Endodermal cell (in vitro differentiated cells): ENCODE data around the gene MACROD2. TPM values are rescaled to one million over a fixed set of nuclear protein-coding genes. Genes with fewer than 3 reads are reported as not detected.

ENCODE experiments used
- DNase-seq: peaks from one replicate; pipeline ENCODE4 v3.0.0-alpha.2; 2017
- H3K27ac ChIP-seq: 2 replicates; pipeline ENCODE4 v1.5.1; 2013; ENCODE audit warnings: mild to moderate bottlenecking, low read depth, low read length, moderate library complexity
- H3K27me3 ChIP-seq: 2 replicates; pipeline ENCODE4 v1.6.1; 2013; ENCODE audit warnings: mild to moderate bottlenecking, low read length, moderate library complexity; ENCODE audit not compliant: insufficient read depth, control insufficient read depth, poor library complexity, severe bottlenecking
- H3K36me3 ChIP-seq: 2 replicates; pipeline ENCODE4 v1.7.0; 2013; ENCODE audit warnings: mild to moderate bottlenecking, low read length, moderate library complexity; ENCODE audit not compliant: control insufficient read depth, insufficient read depth
- H3K4me1 ChIP-seq: one replicate; pipeline ENCODE4 v1.7.0; 2013; ENCODE audit warnings: low read length; ENCODE audit not compliant: control insufficient read depth, insufficient read depth
- H3K4me3 ChIP-seq: 2 replicates; pipeline ENCODE4 v1.5.1; 2013; ENCODE audit warnings: mild to moderate bottlenecking, low read length, moderate library complexity
- H3K9ac ChIP-seq: 2 replicates; pipeline ENCODE4 v1.6.1; 2013; ENCODE audit warnings: mild to moderate bottlenecking, low read length, moderate library complexity; ENCODE audit not compliant: poor library complexity, severe bottlenecking; ENCODE audit errors: extremely low read depth
- H3K9me3 ChIP-seq: 2 replicates; pipeline ENCODE4 v1.6.1; 2013; ENCODE audit warnings: mild to moderate bottlenecking, low read length, moderate library complexity; ENCODE audit not compliant: control insufficient read depth
- H3K27ac Mint-ChIP-seq: 2 replicates; pipeline ENCODE4 v1.8.0; 2020; ENCODE audit warnings: mixed read lengths
- H3K27me3 Mint-ChIP-seq: 2 replicates; pipeline ENCODE4 v1.8.0; 2021; ENCODE audit warnings: mild to moderate bottlenecking, mixed read lengths; ENCODE audit not compliant: insufficient read depth
- H3K36me3 Mint-ChIP-seq: 2 replicates; pipeline ENCODE4 v1.8.0; 2020; ENCODE audit warnings: low read depth, mixed read lengths
- H3K4me1 Mint-ChIP-seq: 2 replicates; pipeline ENCODE4 v1.8.0; 2020; ENCODE audit warnings: mixed read lengths
- H3K4me3 Mint-ChIP-seq: 2 replicates; pipeline ENCODE4 v1.8.0; 2020; ENCODE audit warnings: mild to moderate bottlenecking, moderate library complexity, mixed read lengths
- H3K9me3 Mint-ChIP-seq: 2 replicates; pipeline ENCODE4 v1.8.0; 2020; ENCODE audit warnings: mild to moderate bottlenecking, mixed read lengths
- CTCF ChIP-seq: fragments of 200-600 bp; sonication (generic); conservative IDR thresholded peaks from 2 replicates; pipeline ENCODE4 v1.5.0; 2021; ENCODE audit warnings: antibody characterized with exemption, mild to moderate bottlenecking
- WGBS, 2 experiments: methylation state at CpG; one replicate each; pipeline versions ENCODE4 v1.1.5 to v1.1.7; 2013; ENCODE audit warnings: missing lambda C conversion rate in 2 of 2, mixed read lengths in 1 of 2; ENCODE audit not compliant: insufficient coverage in 1 of 2, insufficient read length in 1 of 2; 5-methylcytosine and 5-hydroxymethylcytosine counted together
- total RNA-seq, 2 donors: library from RNA; stranded (reverse); fragmentation: NEBNext Ultra II Directional in 1 of 2; extraction: Animal tissue kit (Norgen Biotek cat#: 25700) in 1 of 2; gene quantifications; 2 replicates in 1 of 2; 3 replicates in 1 of 2; pipeline ENCODE4 v1.2.1, GENCODE V29; 2021

The MACROD2 gene
- total RNA-seq, 2 donors from 2014 or later = 2.3 to 4.8 TPM

GRCh38 chr20:15119852-15120487 is 1124.7 kb downstream of the MACROD2 start:
- Histone ChIP-seq H3K4me1 (no peaks in the 10 kb centered on the region), H3K36me3 (no peaks in the 10 kb centered on the region), H3K9me3 (no peaks in the 10 kb centered on the region), H3K9ac (no peak overlapping the region), H3K27me3 (no peaks in the 10 kb centered on the region), H3K27ac (no peak overlapping the region), H3K4me3 (no peak overlapping the region)
- H3K4me1 Mint-ChIP-seq = peaks cover 13% of the 10 kb centered on the region
- H3K27me3 Mint-ChIP-seq = no peaks in the 10 kb centered on the region
- no peaks in the 10 kb centered on the region for H3K36me3 Mint-ChIP-seq
- TF ChIP-seq CTCF = no peak
- H3K4me3 Mint-ChIP-seq = no peak overlapping the region
- no peak overlapping the region for H3K27ac Mint-ChIP-seq
- 94 to 100% methylated on average over 2 to 3 of the region's 4 CpGs for WGBS, 2 experiments
- no peak for DNase-seq
- H3K9me3 Mint-ChIP-seq = no peaks in the 10 kb centered on the region

GRCh38 chr20:15122613-15123012 is 1127.3 kb downstream of the MACROD2 start:
- H3K27me3 ChIP-seq = no peaks in the 10 kb centered on the region
- no peak for TF ChIP-seq CTCF
- Mint-ChIP-seq H3K36me3 (no peaks in the 10 kb centered on the region), H3K4me1 (peaks cover 13% of the 10 kb centered on the region), H3K27me3 (no peaks in the 10 kb centered on the region), H3K9me3 (no peaks in the 10 kb centered on the region), H3K4me3 (no peak overlapping the region), H3K27ac (no peak overlapping the region)
- WGBS, 2 experiments = 96% methylated on average over 1 of the region's 1 CpG; no CpG with 5 or more reads in 1 of the 2 experiments
- no peak overlapping the region for H3K4me3 ChIP-seq
- H3K9me3 ChIP-seq = no peaks in the 10 kb centered on the region
- H3K27ac ChIP-seq = no peak overlapping the region
- H3K9ac ChIP-seq = no peak overlapping the region
- no peaks in the 10 kb centered on the region for H3K4me1 ChIP-seq
- H3K36me3 ChIP-seq = no peaks in the 10 kb centered on the region
- DNase-seq = no peak

GRCh38 chr20:15131176-15131575 is 1135.9 kb downstream of the MACROD2 start:
- Histone ChIP-seq H3K4me1 (no peaks in the 10 kb centered on the region), H3K36me3 (no peaks in the 10 kb centered on the region), H3K4me3 (no peak overlapping the region), H3K27me3 (no peaks in the 10 kb centered on the region), H3K9ac (no peak overlapping the region), H3K9me3 (no peaks in the 10 kb centered on the region), H3K27ac (no peak overlapping the region)
- no peak for TF ChIP-seq CTCF
- Mint-ChIP-seq H3K9me3 (no peaks in the 10 kb centered on the region), H3K36me3 (no peaks in the 10 kb centered on the region), H3K4me1 (peaks cover 6% of the 10 kb centered on the region), H3K4me3 (no peak overlapping the region), H3K27ac (no peak overlapping the region), H3K27me3 (no peaks in the 10 kb centered on the region)
- WGBS, 2 experiments = 100% methylated on average over 1 of the region's 2 CpGs; no CpG with 5 or more reads in 1 of the 2 experiments
- no peak for DNase-seq
